Mammary epithelial cell (primary cell): ENCODE measurements around the gene COL23A1.

Experiments used
- EZH2 ChIP-seq: IDR thresholded peaks from 2 replicates; pipeline ENCODE4 v1.6.1; 2012; ENCODE audit warnings: low read length, inconsistent platforms, borderline replicate concordance
- TF ChIP-seq, protein P1 (sequence below), 2 donors: IDR thresholded peaks in 1 of 2; conservative IDR thresholded peaks in 1 of 2; 2 replicates each; pipeline ENCODE4 v1.5.1; 2011 to 2012; ENCODE audit warnings: inconsistent platforms in 2 of 2, low read length in 2 of 2, mild to moderate bottlenecking in 2 of 2, control low read depth in 1 of 2, low read depth in 1 of 2; ENCODE audit not compliant: insufficient read depth in 1 of 2; ENCODE audit errors: extremely low read depth in 1 of 2

DNA sequence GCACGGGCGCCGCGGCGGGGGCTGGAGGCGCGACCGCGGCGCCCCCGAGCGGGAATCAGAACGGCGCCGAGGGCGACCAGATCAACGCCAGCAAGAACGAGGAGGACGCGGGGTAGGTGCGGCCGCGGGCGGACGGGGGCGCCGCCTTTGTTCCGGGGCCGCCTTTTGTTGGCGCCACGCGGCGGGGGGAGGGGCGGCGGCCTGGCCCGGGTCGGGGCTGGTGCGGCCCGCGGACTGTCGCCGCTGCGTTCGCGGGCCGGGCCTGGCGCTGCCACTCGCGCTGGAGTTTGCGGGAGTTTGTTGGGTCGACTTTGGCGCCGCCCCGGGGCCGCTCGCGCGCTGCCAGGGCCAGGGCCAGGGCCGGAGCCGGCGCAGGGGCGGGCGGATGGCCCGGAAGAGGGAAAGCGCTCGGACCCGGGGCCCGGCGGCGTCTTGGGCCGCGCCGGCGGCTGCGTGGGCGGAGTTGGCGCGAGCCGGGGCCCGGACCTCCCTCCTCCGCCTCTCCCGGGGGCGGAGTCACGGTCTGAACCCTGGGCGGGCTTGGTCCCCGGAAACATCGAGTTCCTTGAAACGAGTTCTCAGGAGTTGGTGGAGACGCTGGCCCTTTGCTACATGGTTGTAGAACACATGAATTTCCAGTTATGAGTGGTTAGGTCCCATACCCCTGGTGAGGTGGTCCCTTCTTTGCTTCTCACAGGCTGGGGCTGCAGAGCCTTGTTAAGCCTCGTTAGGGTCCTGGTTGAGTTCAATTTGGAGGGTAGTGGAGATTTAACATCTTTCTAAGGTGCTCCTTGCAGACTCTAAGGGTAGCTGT is 385.1 kb downstream of the COL23A1 start:
- TF ChIP-seq, protein P1, sequence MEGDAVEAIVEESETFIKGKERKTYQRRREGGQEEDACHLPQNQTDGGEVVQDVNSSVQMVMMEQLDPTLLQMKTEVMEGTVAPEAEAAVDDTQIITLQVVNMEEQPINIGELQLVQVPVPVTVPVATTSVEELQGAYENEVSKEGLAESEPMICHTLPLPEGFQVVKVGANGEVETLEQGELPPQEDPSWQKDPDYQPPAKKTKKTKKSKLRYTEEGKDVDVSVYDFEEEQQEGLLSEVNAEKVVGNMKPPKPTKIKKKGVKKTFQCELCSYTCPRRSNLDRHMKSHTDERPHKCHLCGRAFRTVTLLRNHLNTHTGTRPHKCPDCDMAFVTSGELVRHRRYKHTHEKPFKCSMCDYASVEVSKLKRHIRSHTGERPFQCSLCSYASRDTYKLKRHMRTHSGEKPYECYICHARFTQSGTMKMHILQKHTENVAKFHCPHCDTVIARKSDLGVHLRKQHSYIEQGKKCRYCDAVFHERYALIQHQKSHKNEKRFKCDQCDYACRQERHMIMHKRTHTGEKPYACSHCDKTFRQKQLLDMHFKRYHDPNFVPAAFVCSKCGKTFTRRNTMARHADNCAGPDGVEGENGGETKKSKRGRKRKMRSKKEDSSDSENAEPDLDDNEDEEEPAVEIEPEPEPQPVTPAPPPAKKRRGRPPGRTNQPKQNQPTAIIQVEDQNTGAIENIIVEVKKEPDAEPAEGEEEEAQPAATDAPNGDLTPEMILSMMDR (conservative IDR thresholded peaks at IDR 0.05 in 1 of 2, IDR thresholded peaks at IDR 0.05 in 1 of 2; ENCODE audit: extremely low read depth in 1 of 2, insufficient read depth in 1 of 2, low read depth in 1 of 2, low read length in 2 of 2) = no peak
- TF ChIP-seq EZH2 = no peak
